K562 (cell line): ENCODE data around the gene GVQW3. TPM values are rescaled to one million over a fixed set of nuclear protein-coding genes. Genes with fewer than 3 reads are reported as not detected.

ENCODE experiments used
- ATAC-seq: fragments of 200-7000 bp; cut with Tn5 transposase; 3 replicates; pipeline ENCODE4 v1.9.1; 2020; ENCODE audit warnings: moderate library complexity
- BruUV-seq: library from RNA; stranded (reverse); fragments of 400-500 nt; replicated peaks from 2 replicates; lab custom pipeline; 2021; lab: Mats Ljungman, UMichigan
- CTCF ChIA-PET: fragments of 300-600 bp; formaldehyde crosslinking; extraction: SDS; loops from one replicate; lab custom pipeline; 2021; ENCODE audit warnings: low intra/inter-chr PET ratio; lab: Yijun Ruan, JAX
- POLR2A ChIA-PET: fragments of 300-600, 350-650 bp; sonication (Branson Sonifier 250); formaldehyde crosslinking; extraction: SDS; loops from one replicate; lab custom pipeline; 2021; ENCODE audit warnings: antibody characterized with exemption, inconsistent platforms; lab: Yijun Ruan, JAX
- DNase-seq, 4 experiments: peaks; one replicate each; pipeline versions ENCODE4 v3.0.0 to v3.0.0-alpha.2; 2011 to 2018; ENCODE audit warnings: low spot score in 3 of 4, mixed read lengths in 3 of 4; ENCODE audit errors: extremely low read depth in 1 of 4
- FAIRE-seq: peaks from 2 replicates; lab custom pipeline; 2011; peaks lifted over from hg19 to GRCh38; lab: Jason Lieb, UNC
- H2AFZ ChIP-seq: 2 replicates; pipeline ENCODE4 v1.6.0; 2011; ENCODE audit warnings: low read depth, low read length, control low read depth, inconsistent platforms
- H3K27ac ChIP-seq: fragments of 200-600 bp; 3 replicates; pipeline ENCODE4 v1.8.0; 2011; ENCODE audit warnings: low read depth, mild to moderate bottlenecking, control low read depth, inconsistent platforms, low read length, moderate library complexity, mixed read lengths; ENCODE audit errors: extremely low read depth
- H3K27me3 ChIP-seq, 2 experiments: fragments of 300-600 bp in 1 of 2; 2 replicates in 1 of 2; 3 replicates in 1 of 2; pipeline versions ENCODE4 v1.6.0 to v1.8.0; 2011; ENCODE audit warnings: inconsistent platforms in 2 of 2, low read length in 2 of 2, mild to moderate bottlenecking in 1 of 2, mixed read lengths in 1 of 2, moderate library complexity in 1 of 2; ENCODE audit not compliant: control insufficient read depth in 2 of 2, insufficient read depth in 2 of 2
- H3K36me3 ChIP-seq: fragments of 300-600 bp; 3 replicates; pipeline ENCODE4 v1.8.0; 2011; ENCODE audit warnings: mild to moderate bottlenecking, low read length, inconsistent platforms; ENCODE audit not compliant: control insufficient read depth, insufficient read depth
- H3K4me1 ChIP-seq, 2 experiments: fragments of 200-600 bp in 1 of 2; replicated peaks in 1 of 2; 2 replicates in 1 of 2; 3 replicates in 1 of 2; pipeline versions ENCODE4 v1.5.1 to v1.8.0; 2011; ENCODE audit warnings: inconsistent platforms in 2 of 2, low read length in 2 of 2, mild to moderate bottlenecking in 1 of 2, mixed read lengths in 1 of 2, moderate library complexity in 1 of 2; ENCODE audit not compliant: control insufficient read depth in 2 of 2, insufficient read depth in 2 of 2
- H3K4me2 ChIP-seq: 2 replicates; pipeline ENCODE4 v1.6.1; 2011; ENCODE audit warnings: low read length, control low read depth, inconsistent platforms, mixed read lengths; ENCODE audit not compliant: insufficient read depth
- H3K4me3 ChIP-seq: fragments of 200-600 bp; sonication (generic), shearing (Covaris generic); 2 replicates; pipeline ENCODE4 v1.5.1; 2016; ENCODE audit warnings: control low read depth, inconsistent platforms
- H3K79me2 ChIP-seq: fragments of 200-600 bp; 3 replicates; pipeline ENCODE4 v1.8.0; 2011; ENCODE audit warnings: low read length, inconsistent platforms; ENCODE audit not compliant: control insufficient read depth, insufficient read depth
- H3K9ac ChIP-seq, 2 experiments: 2 replicates each; pipeline versions ENCODE4 v1.6.0 to v1.6.1; 2011; ENCODE audit warnings: low read depth in 2 of 2, low read length in 2 of 2, control low read depth in 1 of 2, inconsistent platforms in 1 of 2, mild to moderate bottlenecking in 1 of 2, mixed read lengths in 1 of 2; ENCODE audit not compliant: insufficient read depth in 1 of 2
- H3K9me1 ChIP-seq: one replicate; pipeline ENCODE4 v1.6.0; 2011; ENCODE audit warnings: inconsistent platforms, mild to moderate bottlenecking, low read length, moderate library complexity; ENCODE audit not compliant: control insufficient read depth, insufficient read depth
- H3K9me3 ChIP-seq: replicated peaks from 2 replicates; pipeline ENCODE4 v1.5.1; 2011; ENCODE audit warnings: low read depth, low read length, inconsistent platforms; ENCODE audit not compliant: control insufficient read depth, insufficient read depth
- H4K20me1 ChIP-seq: replicated peaks from 2 replicates; pipeline ENCODE4 v1.6.1; 2011; ENCODE audit warnings: low read length, inconsistent platforms, mixed read lengths; ENCODE audit not compliant: control insufficient read depth, insufficient read depth
- BCOR ChIP-seq: fragments of 450-650 bp; IDR thresholded peaks from 2 replicates; pipeline ENCODE4 v1.6.1; 2016
- CSDE1 ChIP-seq, 2 experiments: fragments of 450-650 bp; IDR thresholded peaks; 2 replicates each; pipeline ENCODE4 v1.6.1; 2016; ENCODE audit warnings: mild to moderate bottlenecking in 1 of 2
- EP300 ChIP-seq: IDR thresholded peaks from 2 replicates; pipeline ENCODE4 v1.6.1; 2012; ENCODE audit warnings: low read length, improper control_type of control experiment
- FOXP1 ChIP-seq: sonication (generic); formaldehyde crosslinking; IDR thresholded peaks from 2 replicates; pipeline ENCODE4 v1.8.0; 2022; ENCODE audit warnings: mild to moderate bottlenecking, missing genetic modification reagents
- KAT2B ChIP-seq: IDR thresholded peaks from one replicate; pipeline ENCODE4 v1.6.1; 2012; ENCODE audit warnings: low read depth, mild to moderate bottlenecking, control low read depth, inconsistent platforms, low read length, moderate library complexity
- NEUROD1 ChIP-seq: fragments of 150-350 bp; IDR thresholded peaks from 2 replicates; pipeline ENCODE4 v1.6.1; 2014; ENCODE audit warnings: borderline replicate concordance, low read length, low read depth; ENCODE audit not compliant: partially characterized antibody
- PHF20 ChIP-seq: fragments of 450-650 bp; IDR thresholded peaks from 2 replicates; pipeline ENCODE4 v1.6.1; 2018; ENCODE audit not compliant: partially characterized antibody
- RBM34 ChIP-seq: fragments of 200-400 bp; formaldehyde crosslinking; IDR thresholded peaks from 2 replicates; pipeline ENCODE4 v1.6.1; 2018; ENCODE audit warnings: low read length, borderline replicate concordance; ENCODE audit not compliant: insufficient read depth
- XRCC4 ChIP-seq: IDR thresholded peaks from one replicate; pipeline ENCODE4 v1.6.1; 2011; ENCODE audit not compliant: insufficient read depth, insufficient read length; ENCODE audit errors: extremely low read depth
- ZBED1 ChIP-seq: IDR thresholded peaks from 2 replicates; pipeline ENCODE4 v1.6.1; 2014
- ZNF717 ChIP-seq: fragments of 250-450 bp; sonication (Bioruptor Pico); IDR thresholded peaks from 2 replicates; pipeline ENCODE4 v1.5.0; 2021
- ZSCAN32 ChIP-seq: fragments of 450-650 bp; formaldehyde crosslinking; IDR thresholded peaks from 2 replicates; pipeline ENCODE4 v1.4.0; 2020; ENCODE audit warnings: mild to moderate bottlenecking, moderate library complexity
- in situ Hi-C: fragments of 300-500 bp; cut with MboI; formaldehyde crosslinking; loops from 4 replicates; pipeline ENCODE4 v1.15.0; 2018; ENCODE audit warnings: inconsistent platforms, mixed read lengths
- intact Hi-C: fragments of 100-400 bp; cut with micrococcal nuclease; formaldehyde crosslinking; loops from 2 replicates; pipeline ENCODE4 v1.14.2; 2022
- polyA plus RNA-seq, 8 experiments: library from polyadenylated mRNA; depleted of rRNA in 4 of 8; stranded (reverse) in 5 of 8; unstranded in 3 of 8; fragments of >200 nt; fragmentation: Nextera tagmentation in 2 of 8; fragmentation: Illumina TruSeq in 1 of 8; extraction: Ambion mirVana in 2 of 8; extraction: Trizol in 1 of 8; gene quantifications; 2 replicates each; pipeline versions ENCODE4 v1.2.1 to v1.2.3, GENCODE V29; 2011 to 2014; ENCODE audit warnings: inconsistent platforms in 1 of 8, missing spikeins in 1 of 8
- total RNA-seq, 7 experiments: library from RNA; depleted of rRNA in 6 of 7; stranded (reverse); fragments of >200 nt in 6 of 7; fragmentation: Illumina TruSeq in 2 of 7; extraction: Trizol in 2 of 7; gene quantifications; 2 replicates each; pipeline versions ENCODE4 v1.2.1 to v1.2.3, GENCODE V29; 2011 to 2021; ENCODE audit warnings: low replicate concordance in 1 of 7
- TF ChIP-seq, protein P1 (sequence below): fragments of 450-650 bp; IDR thresholded peaks from 2 replicates; pipeline ENCODE4 v1.6.1; 2016; ENCODE audit warnings: mild to moderate bottlenecking
- TF ChIP-seq, protein P2 (sequence below): sonication (generic); formaldehyde crosslinking; IDR thresholded peaks from 2 replicates; pipeline ENCODE4 v1.8.0; 2022; ENCODE audit warnings: mild to moderate bottlenecking, missing genetic modification reagents
- TF ChIP-seq, protein P3 (sequence below): sonication (generic); formaldehyde crosslinking; IDR thresholded peaks from 2 replicates; pipeline ENCODE4 v1.9.0; 2022; ENCODE audit warnings: mild to moderate bottlenecking, missing genetic modification reagents

Gene GVQW3
- total and polyA plus RNA-seq, 9 of the 15 experiments (the other 6 are each of a cell fraction or from before 2014, with no cell fraction given) = 0.66 to 5.7 (median 2.1) TPM

DNA sequence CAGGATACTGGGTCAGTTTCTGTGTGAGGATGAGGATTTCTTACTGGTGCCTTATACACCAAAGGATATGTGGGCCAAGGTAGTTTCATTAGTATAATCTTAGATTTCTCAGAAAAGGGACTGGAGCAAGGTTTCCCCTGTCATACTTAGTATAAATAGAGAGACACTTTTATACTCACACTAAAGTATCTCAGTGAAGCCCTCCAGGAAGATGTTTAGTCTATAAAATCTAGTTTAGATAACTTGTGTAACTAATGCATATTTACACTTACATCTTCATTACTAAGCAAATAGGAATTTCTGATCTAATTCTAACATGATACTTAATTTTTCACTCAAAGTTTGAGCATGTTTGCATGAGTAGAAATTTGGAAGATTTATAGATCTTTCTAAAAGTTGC lies 74.8 kb downstream of the GVQW3 start:
- Histone ChIP-seq H3K27ac (no peak overlapping the region), H3K9me1 (no peaks in the 10 kb centered on the region), H3K79me2 (no peaks in the 10 kb centered on the region), H3K9ac (no peak overlapping the region), H2AFZ (no peak overlapping the region), H4K20me1 (no peaks in the 10 kb centered on the region), H3K27me3 (no peaks in the 10 kb centered on the region), H3K4me2 (no peak overlapping the region), H3K36me3 (peaks cover 79% of the 10 kb centered on the region), H3K4me3 (no peak overlapping the region), H3K4me1 (no peaks in the 10 kb centered on the region), H3K9me3 (no peaks in the 10 kb centered on the region)
- CTCF ChIA-PET = no interaction called here
- ATAC-seq (no peak), FAIRE-seq (no peak), DNase-seq (no peak)
- no TSS peak for BruUV-seq
- intact Hi-C loops (no loop called here), in situ Hi-C loops (no loop called here)
- TF ChIP-seq CSDE1 (IDR thresholded peaks at IDR 0.05) (no peak), NEUROD1 (no peak), RBM34 (no peak), EP300 (no peak), KAT2B (no peak), PHF20 (no peak), XRCC4 (no peak), ZSCAN32 (CRISPR knock-in tag) (no peak), BCOR (no peak), FOXP1 (CRISPR knock-in tag) (no peak), ZBED1 (no peak), ZNF717 (CRISPR knock-in tag) (no peak)
- TF ChIP-seq, protein P1, sequence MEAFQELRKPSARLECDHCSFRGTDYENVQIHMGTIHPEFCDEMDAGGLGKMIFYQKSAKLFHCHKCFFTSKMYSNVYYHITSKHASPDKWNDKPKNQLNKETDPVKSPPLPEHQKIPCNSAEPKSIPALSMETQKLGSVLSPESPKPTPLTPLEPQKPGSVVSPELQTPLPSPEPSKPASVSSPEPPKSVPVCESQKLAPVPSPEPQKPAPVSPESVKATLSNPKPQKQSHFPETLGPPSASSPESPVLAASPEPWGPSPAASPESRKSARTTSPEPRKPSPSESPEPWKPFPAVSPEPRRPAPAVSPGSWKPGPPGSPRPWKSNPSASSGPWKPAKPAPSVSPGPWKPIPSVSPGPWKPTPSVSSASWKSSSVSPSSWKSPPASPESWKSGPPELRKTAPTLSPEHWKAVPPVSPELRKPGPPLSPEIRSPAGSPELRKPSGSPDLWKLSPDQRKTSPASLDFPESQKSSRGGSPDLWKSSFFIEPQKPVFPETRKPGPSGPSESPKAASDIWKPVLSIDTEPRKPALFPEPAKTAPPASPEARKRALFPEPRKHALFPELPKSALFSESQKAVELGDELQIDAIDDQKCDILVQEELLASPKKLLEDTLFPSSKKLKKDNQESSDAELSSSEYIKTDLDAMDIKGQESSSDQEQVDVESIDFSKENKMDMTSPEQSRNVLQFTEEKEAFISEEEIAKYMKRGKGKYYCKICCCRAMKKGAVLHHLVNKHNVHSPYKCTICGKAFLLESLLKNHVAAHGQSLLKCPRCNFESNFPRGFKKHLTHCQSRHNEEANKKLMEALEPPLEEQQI = no peak
- TF ChIP-seq, protein P2, sequence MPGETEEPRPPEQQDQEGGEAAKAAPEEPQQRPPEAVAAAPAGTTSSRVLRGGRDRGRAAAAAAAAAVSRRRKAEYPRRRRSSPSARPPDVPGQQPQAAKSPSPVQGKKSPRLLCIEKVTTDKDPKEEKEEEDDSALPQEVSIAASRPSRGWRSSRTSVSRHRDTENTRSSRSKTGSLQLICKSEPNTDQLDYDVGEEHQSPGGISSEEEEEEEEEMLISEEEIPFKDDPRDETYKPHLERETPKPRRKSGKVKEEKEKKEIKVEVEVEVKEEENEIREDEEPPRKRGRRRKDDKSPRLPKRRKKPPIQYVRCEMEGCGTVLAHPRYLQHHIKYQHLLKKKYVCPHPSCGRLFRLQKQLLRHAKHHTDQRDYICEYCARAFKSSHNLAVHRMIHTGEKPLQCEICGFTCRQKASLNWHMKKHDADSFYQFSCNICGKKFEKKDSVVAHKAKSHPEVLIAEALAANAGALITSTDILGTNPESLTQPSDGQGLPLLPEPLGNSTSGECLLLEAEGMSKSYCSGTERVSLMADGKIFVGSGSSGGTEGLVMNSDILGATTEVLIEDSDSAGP (CRISPR knock-in tag) = no peak
- TF ChIP-seq, protein P3, sequence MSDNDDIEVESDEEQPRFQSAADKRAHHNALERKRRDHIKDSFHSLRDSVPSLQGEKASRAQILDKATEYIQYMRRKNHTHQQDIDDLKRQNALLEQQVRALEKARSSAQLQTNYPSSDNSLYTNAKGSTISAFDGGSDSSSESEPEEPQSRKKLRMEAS (CRISPR knock-in tag) = no peak
- POLR2A ChIA-PET = interaction anchor here (1.1 kb wide), 1 partner anchor 10 kb away, joined by 3 read pairs; no protein-coding TSS in a partner anchor
